ENCODE measurements around the gene MTFP1. TPM values are rescaled to one million over a fixed set of nuclear protein-coding genes. Genes with fewer than 3 reads are reported as not detected.

MTFP1 gene
- total and polyA plus RNA-seq, 2 experiments from 2014 or later, result 54.6 to 64.1 TPM

- TF ChIP-seq ZNF462 (CRISPR knock-in tag; IDR thresholded peaks at IDR 0.05) (no peak), STAT1 (IDR thresholded peaks at IDR 0.05; ENCODE audit: unreplicated experiment) (no peak), CREB1 (CRISPR knock-in tag; IDR thresholded peaks at IDR 0.05; ENCODE audit: low read depth) (no peak), POLR2AphosphoS5 (IDR thresholded peaks at IDR 0.05; ENCODE audit: low read depth) (no peak), ZNF331 (CRISPR knock-in tag; IDR thresholded peaks at IDR 0.05; ENCODE audit: low read depth) (no peak), CTCF (conservative IDR thresholded peaks at IDR 0.05; ENCODE audit: low read depth in 2 of 2) (no peak), ETS1 (IDR thresholded peaks at IDR 0.05) (no peak), EZH2phosphoT487 (IDR thresholded peaks at IDR 0.05; ENCODE audit: unreplicated experiment) (no peak), ZNF114 (CRISPR knock-in tag; IDR thresholded peaks at IDR 0.05) (no peak), EZH2 (IDR thresholded peaks at IDR 0.05; ENCODE audit: low read depth, unreplicated experiment) (no peak), NANOG (IDR thresholded peaks at IDR 0.05; ENCODE audit: borderline replicate concordance) (no peak), JUNB (IDR thresholded peaks at IDR 0.05; ENCODE audit: unreplicated experiment) (no peak), REST (IDR thresholded peaks at IDR 0.05; ENCODE audit: unreplicated experiment) (no peak)
- Mint-ChIP-seq H3K4me1 (peaks cover 12% of the 10 kb centered on the region), H3K36me3 (ENCODE audit: low read depth) (peaks cover 2% of the 10 kb centered on the region; the same call in 2 of the 3 replicates), H3K27me3 (ENCODE audit: insufficient read depth, low read depth, poor library complexity) (peaks cover 8% of the 10 kb centered on the region), H3K9me3 (no peaks in the 10 kb centered on the region), H3K4me3 (no peak overlapping the region), H3K27ac (no peak overlapping the region)
- H3F3A ChIP-seq (replicated peaks; ENCODE audit: low read depth), result peaks cover 4% of the 10 kb centered on the region; the same call in 1 of the 2 replicates
- no peaks in the 10 kb centered on the region for H3K36me3 ChIP-seq (ENCODE audit: insufficient read depth)
- H3K27me3 ChIP-seq (ENCODE audit: insufficient read depth), result no peaks in the 10 kb centered on the region
- ATAC-seq (no peak), DNase-seq (ENCODE audit: low spot score) (no peak)
- H4K20me1 ChIP-seq (replicated peaks; ENCODE audit: insufficient read depth), result no peaks in the 10 kb centered on the region; the same call in 1 of the 2 replicates
- no peak overlapping the region for H2AFZ ChIP-seq
- H3K4me2 ChIP-seq, result no peak overlapping the region
- no peak overlapping the region for H3K27ac ChIP-seq (ENCODE audit: low read depth)
- no peak overlapping the region for H3K4me3 ChIP-seq
- H3K9me2 ChIP-seq (ENCODE audit: insufficient read depth), result no peaks in the 10 kb centered on the region
- no peaks in the 10 kb centered on the region for H3K79me2 ChIP-seq (replicated peaks; ENCODE audit: insufficient read depth)
- H3K4me1 ChIP-seq (ENCODE audit: insufficient read depth), result peaks cover 7% of the 10 kb centered on the region
Measured at GRCh38 chr22:30405731-30406130, 19.8 kb upstream of the MTFP1 start.

Measured in GM23338 (cell line).